GM18498 (cell line): ENCODE results near the gene APLP1.
"Not testable (repeated sequence)": the region's sequence is repeated elsewhere in the genome, so short reads cannot be mapped to it uniquely, and the experiment has no call there.

Experiments used
- ATAC-seq: cut with Tn5 transposase; IDR thresholded peaks from one replicate; pipeline ENCODE4 v1.9.1; 2021; ENCODE audit warnings: mild to moderate bottlenecking, moderate library complexity; ENCODE audit not compliant: unreplicated experiment

Gene APLP1

DNA sequence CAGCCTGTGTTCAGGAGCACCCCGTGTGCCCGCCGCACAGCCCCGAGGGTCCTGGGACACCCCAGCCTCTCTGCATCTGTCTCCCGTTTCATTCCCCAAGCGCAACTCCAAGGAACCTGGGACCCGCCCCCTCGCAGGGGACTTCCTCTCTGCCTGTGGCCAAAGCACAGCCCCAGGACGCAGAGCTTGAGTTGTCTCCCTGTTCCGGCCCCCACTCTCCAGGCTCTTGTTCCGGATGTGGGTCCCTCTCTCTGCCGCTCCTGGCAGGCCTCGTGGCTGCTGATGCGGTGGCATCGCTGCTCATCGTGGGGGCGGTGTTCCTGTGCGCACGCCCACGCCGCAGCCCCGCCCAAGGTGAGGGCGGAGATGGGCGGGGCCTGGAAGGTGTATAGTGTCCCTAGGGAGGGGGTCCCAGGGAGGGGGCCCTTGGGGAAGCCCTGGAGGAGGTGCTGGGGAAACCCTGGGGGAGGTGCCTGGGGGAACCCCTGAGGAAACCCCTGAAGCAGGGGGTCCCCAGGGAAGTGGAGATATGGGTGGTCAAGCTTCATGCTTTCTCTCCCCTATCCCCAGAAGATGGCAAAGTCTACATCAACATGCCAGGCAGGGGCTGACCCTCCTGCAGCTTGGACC lies 35.3 kb downstream of the APLP1 start:
- ATAC-seq: peak; percentile 48

DNA sequence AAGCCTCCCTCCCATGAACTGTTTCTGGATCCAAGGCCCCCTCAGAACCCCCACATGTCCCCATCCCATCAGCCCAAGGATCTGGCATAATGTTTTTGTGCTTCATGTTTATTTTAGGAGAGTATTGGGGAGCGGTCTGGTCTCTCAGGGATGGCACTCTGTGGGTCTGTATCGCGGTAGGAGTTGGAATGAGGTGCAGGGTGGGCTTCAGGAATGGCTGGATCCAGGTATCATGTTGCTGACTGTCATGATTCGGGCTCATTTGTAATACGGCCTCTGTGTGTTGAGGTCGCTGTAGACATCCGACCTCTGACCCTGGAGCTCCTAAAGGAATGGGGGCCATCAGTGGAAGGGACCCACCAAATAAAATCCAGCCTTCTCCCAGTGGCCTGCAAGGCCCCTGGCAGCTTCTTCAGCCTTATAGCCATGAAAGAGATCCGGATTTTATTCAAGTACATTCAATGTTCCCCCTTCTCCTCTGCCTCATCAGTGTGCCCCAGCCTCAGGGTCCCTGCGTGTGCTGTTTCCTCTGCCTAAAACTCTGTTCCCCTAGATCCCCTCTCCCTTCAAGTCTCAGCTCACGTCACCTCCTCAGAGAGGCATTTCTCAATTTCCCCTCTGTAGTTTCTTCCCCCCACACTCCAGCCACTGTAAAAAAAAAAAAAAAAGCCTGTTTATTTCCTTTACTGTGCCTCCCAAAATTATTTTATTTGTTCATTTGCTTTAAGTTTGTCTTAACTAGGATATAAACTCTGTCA lies 36.1 kb downstream of the APLP1 start:
- no peak for ATAC-seq

DNA sequence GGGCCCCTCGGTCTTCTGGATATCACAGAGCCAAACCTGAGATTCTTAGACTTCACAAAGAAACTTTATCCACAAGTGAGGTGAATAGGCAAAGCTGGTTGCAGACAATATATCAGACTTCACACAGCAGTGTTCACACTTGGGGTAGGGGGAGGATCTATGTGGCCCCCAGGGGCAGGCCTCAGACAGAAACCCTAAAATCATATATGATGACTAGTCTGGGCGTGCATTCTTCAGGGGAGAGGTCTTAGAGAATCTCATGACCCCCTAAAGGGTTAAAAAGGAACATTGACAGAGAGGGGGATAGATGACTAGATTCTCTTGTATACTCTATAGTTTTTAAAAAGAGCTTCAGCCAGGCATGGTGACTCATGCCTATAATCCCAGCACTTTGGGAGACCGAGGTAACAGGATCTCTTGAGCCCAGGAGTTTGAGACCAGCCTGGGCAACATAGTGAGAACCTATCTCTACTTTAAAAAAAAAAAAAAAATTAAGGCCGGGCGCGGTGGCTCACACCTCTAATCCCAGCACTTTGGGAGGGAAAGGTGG lies 36.9 kb downstream of the APLP1 start:
- no peak for ATAC-seq

DNA sequence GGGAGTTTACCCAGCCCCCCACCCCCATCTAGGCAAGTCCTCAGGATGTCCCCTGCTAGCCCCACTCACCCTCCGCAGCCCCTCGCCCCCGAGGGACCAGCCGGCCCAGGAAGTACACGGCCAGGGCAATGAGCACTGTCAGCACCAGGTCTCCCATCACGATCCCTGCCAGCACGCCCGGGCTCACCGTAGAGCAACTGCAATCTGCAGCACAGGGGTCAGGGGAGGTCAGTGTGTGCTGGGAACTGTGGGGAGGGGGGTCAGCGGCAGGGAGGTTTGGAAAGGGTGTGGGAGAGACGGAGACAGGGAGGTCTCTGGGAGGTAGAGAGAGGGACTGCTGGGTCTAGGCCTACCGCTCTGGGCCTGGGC lies 39.0 kb downstream of the APLP1 start:
- no peak for ATAC-seq

DNA sequence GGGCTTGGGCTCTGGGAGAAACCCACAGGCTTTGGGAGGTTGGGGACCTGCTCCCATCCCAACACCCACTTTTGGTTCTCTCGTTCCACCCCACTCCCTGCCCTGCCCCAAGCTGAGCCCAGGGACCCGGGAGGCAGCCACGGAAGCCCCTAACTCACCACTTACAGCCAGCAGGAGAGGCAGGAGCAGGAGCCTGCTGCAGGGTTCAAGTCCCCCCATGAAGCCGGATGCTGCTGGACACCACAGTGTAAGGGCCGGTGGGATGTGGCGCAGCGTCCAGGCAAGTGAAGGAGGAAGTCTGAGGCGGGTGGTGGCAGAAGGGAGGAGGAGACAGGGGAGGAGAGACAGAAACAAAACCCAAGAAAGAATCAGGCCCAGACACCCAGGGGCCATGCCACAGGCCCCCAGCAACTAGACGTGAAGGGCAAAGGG lies 39.7 kb downstream of the APLP1 start, which contains the start of gene TYROBP:
Gene TYROBP (minus strand): TSS at position 286 of the 432 bp plus-strand sequence. CDS start 67 bp downstream, at position 219.
- no peak for ATAC-seq

DNA sequence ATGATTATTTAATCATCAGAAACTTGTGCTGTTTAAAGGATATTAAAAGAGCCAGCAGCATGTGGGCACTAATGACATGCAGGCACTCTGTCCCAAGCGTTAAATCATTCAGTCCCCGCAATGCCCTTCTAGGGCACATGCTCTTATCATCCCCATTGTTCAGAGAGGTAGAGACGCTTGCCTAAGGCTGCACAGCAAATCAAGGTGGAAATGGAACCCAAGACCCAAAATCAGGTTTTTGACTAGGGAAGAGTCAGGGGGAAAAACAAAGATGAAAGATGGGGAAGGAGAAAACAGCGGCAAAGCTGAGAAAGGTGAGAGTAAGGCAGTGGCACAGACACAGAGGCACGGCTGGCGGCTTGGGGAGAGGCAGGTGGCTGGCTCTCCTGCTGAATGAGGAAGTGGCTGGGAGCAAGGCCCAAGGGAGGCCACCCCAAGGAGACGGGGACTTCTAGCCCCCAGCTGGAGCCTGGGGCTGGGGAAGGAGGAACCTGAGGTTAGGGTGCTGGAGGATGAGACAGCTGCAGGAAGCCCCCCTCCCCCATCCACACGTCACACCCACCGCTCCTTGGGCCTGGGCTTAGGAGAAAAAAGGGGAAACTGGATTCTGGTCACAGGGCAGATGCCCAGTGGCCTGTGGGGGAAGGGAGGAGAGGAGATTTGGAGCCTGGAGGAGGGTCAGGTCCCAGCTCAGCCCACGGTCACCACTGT lies 40.8 kb downstream of the APLP1 start:
- no peak for ATAC-seq

DNA sequence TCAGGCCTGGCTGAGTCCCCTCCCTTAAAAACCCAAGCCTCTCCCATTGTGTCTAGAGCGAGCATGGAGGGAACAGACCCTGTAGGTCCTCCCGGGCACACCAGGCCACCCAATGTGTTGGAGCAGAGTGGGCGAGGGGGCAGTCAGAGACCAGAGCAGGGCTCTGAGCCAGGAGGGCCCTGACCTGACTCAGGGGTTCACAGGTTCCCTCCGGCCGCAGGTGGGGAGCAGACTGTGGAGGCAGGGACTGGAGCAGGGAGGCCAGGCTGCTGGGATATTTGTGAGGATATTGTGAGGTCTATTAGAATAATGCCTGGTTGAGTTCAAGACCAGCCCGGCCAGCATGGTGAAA lies 41.3 kb downstream of the APLP1 start:
- no peak for ATAC-seq

DNA sequence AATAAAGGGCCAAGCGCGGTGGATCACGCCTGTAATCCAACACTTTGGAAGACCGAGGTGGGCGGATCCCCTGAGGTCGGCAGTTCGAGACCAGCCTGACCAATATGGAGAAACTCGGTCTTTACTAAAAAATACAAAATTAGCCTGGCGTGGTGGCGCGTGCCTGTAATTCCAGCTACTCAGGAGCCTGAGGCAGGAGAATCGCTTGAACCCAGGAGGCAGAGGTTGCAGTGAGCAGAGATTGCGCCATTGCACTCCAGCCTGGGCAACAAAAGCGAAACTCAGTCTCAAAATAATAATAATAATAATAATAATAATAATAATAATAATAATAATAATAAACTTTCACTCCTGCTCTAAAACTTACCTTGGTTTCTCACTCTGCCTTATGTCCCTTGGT lies 42.0 kb downstream of the APLP1 start:
- ATAC-seq: not testable (repeated sequence)

DNA sequence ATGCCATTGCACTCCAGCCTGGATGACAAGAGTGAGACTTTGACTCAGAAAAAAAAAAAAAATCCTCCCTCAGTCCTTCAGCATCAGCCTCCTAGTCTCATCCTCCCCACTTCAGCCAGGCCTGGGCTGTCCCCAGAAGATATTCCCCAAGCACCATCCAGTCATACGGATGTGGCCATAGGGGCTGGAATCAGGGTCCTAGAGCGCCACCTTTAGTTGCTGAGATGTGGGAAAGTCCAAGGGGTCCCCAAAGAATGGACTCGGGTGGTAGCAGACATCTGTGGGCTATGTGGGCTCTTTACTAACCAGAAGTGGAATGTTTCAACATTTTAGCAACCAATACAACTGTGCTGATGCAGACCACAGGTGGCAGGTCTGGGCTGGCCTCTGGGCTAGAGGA lies 42.8 kb downstream of the APLP1 start:
- ATAC-seq: no peak

DNA sequence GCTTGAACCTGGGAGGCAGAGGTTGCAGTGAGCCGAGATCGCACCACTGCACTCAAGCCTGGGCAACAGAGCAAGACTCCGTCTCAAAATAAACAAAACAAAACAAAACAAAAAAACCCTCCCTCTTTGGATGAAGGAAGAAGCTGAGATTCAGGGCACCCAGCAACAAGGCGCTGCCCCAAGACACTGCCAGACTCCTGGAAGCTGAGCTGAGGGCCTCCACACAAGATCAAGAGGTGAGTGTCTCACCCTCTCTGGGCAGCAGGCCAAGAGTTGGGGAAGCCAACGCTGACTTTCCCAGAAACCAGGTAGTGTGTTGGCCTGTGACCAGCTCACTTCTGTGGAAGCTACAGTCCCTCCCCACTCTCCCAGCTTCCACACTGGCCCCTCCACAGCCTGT lies 43.4 kb downstream of the APLP1 start:
- no peak for ATAC-seq

DNA sequence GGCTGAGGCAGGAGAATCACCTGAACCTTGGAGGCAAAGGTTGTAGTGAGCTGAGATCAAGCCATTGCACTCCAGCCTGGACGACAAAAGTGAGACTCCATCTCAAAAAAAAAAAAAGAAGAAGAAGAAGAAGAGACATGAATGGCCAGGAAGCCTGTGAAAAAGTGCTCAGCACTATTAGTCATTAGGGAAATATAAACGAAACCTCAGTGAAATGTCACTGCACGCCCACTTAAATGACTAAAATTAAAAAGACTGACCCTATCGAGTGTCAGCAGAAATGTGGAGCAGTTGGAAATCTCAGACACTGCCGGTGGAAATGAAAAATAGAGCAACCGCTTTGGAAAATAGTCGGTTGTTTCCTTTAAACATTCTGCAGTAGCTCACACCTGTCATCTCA lies 45.2 kb downstream of the APLP1 start:
- ATAC-seq: no peak

DNA sequence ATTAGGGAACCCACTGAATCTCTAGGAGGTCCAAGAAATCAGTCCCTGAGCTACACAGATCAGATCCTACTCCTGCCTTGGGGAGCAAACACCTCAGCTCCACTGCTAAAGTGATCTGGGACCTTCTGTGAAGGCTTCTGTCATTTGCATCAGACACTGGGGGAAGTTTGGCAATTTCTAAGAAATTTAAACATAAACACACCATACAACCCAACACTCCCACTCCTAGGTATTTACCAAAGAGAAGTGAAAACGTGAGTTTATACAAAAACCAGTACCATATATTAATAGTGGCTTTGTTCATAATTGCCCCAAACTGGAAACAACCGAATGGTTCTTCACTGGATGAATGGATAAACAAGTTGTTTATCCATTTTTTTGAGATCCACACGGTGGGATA lies 47.1 kb downstream of the APLP1 start:
- ATAC-seq: no peak

DNA sequence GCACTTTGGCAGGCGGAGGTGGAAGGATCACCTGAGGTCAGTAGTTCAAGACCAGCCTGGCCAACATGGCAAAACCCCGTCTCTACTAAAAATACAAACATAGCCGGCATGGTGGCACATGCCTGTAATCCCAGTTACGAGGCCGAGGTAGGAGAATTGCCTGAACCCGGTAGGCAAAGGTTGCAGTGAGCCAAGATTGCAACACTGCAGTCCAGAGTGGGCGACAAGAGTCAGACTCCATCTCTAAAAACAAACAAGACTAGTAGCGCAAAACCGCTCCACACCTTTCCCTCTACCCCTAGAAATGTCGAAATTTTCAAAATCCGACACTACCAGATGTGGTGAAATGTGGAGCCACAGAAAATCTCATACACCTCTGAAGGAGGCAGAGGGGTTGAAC lies 50.9 kb downstream of the APLP1 start:
- no peak for ATAC-seq

DNA sequence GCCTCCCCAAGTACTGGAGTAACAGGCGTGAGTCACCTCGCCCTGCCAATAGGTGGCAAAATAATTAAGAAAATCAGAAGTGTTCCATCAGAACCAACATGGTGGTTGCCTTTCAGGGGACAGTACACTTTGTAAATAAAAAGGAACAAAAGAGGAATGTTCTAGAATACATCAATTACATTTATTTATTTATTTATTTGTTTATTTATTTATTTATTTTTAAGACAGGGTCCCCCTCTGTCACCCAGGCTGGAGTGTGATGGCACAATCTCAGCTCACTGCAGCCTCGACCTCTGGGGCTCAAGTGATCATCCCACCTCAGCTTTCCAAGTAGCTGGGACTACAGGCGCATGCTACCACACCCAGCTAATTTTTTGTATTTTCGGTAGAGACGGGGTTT lies 52.6 kb downstream of the APLP1 start:
- ATAC-seq: no peak

DNA sequence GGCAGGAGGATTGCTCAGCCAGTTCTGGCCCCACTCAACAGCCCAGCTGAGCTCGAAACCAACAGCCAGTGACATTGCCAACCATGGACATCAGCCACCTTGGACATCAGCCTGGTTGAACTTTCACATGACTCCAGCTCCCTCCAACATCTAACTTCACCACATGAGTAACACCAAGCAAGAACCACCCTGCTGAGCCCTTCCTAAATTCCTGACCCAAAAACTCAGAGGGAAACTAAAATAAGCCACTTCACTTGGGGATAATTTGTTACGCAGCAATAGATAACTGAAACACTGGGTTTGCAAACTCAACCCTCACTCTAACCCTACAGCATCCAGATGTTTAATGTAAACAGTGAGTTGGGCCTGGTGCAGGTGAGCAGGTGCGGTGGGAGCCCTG lies 57.1 kb downstream of the APLP1 start:
- ATAC-seq: no peak

DNA sequence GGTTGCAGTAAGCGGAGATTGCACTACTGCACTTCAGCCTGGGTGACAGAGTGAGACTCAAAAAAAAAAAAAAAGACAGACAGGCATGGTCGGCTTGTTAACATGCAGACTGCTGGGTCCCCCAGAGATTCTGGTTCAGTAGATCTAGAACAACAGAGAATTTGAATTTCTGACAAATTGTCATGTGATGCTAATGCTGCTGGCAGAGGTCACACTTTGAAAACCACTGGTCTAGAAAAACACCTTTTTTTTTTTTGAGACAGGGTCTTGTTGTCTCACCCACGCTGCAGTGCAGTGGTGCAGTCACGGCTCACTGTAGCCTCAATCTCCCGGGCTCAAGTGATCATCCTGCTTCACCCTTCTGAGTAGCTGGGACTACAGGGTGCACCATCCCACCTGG lies 60.1 kb downstream of the APLP1 start:
- no peak for ATAC-seq
